ENCODE measurements around the gene STAMBP.

Gene STAMBP

DNA sequence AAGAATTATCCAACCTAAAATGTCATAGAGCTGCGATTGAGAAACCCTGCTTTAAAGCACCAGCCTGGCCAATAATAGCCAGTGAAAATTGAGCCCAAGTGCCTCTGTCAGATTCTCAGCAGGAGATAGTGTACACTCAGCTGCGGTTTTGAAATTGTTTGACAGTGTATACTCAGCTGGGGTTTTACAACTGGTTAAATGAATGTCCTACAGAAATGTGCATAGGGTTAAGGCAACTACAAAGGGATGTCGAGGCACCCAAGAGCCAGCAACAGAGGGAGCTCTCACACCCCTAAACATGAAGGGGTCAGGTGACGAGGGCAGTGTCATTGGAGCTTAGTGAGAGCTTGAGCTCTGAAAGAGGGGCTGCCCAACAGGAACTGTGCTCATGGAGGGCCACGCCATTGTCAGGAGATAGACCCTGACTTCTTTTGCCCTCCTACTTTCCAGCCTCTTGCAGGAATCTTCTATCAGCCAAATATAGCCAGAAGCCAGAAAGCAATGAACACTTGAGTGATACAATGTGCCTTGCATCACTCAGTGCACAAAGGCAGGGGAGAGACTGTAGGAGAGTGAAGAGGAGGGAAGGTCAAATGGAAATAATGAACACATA, 79.2 kb downstream of the STAMBP start:
- DNase-seq (ENCODE audit: low read depth) = no peak
- TF ChIP-seq, protein P1, sequence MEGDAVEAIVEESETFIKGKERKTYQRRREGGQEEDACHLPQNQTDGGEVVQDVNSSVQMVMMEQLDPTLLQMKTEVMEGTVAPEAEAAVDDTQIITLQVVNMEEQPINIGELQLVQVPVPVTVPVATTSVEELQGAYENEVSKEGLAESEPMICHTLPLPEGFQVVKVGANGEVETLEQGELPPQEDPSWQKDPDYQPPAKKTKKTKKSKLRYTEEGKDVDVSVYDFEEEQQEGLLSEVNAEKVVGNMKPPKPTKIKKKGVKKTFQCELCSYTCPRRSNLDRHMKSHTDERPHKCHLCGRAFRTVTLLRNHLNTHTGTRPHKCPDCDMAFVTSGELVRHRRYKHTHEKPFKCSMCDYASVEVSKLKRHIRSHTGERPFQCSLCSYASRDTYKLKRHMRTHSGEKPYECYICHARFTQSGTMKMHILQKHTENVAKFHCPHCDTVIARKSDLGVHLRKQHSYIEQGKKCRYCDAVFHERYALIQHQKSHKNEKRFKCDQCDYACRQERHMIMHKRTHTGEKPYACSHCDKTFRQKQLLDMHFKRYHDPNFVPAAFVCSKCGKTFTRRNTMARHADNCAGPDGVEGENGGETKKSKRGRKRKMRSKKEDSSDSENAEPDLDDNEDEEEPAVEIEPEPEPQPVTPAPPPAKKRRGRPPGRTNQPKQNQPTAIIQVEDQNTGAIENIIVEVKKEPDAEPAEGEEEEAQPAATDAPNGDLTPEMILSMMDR (IDR thresholded peaks at IDR 0.05; ENCODE audit: low read depth, low read length, missing control alignments) = peak; percentile 73
- no peak overlapping the region for H3K4me3 ChIP-seq (ENCODE audit: low read depth, low read length)

DNA sequence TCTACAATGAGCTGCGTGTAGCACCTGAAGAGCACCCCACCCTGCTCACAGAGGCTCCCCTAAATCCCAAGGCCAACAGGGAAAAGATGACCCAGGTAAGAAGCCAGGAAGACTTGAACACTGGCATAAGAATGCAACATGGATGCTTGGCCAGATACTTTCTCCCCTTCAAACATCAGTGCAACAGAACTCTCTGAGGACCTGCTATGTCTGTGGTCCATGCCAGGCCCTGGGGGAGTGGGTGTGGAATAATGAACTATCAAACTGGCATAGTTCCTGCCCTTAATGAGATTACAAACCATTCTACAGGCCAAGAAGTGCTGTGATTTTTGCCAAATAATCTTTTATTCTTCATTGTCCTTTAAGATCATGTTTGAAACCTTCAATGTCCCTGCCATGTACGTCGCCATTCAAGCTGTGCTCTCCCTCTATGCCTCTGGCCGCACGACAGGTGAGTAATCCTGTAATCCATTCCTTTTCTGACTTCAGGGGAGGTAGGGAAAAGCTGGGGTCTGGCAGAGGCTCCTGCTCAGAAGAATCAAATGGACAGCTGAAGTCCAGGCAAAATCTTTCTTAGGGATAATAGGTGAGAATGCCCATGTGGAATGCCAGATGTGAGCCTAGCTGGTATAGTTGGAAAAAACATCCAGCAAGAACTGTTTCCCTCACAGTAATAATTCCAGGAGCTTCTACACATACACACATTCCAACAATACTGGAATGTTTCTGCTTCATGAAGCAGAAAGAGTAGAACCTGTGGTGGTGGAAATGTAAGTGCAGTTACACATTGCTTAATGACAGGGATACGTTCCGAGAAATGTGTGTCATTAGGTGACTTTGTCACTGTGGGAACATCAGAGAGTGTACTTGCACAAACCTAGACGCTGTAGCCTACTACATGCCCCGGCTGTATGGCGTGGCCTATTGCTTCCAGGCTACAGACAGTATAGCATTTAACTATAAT, 80.2 kb downstream of the STAMBP start:
- H3K4me3 ChIP-seq (ENCODE audit: low read depth, low read length) = no peak overlapping the region
- TF ChIP-seq, protein P1 (IDR thresholded peaks at IDR 0.05; ENCODE audit: low read depth, low read length, missing control alignments) = no peak
- DNase-seq (ENCODE audit: low read depth) = no peak

DNA sequence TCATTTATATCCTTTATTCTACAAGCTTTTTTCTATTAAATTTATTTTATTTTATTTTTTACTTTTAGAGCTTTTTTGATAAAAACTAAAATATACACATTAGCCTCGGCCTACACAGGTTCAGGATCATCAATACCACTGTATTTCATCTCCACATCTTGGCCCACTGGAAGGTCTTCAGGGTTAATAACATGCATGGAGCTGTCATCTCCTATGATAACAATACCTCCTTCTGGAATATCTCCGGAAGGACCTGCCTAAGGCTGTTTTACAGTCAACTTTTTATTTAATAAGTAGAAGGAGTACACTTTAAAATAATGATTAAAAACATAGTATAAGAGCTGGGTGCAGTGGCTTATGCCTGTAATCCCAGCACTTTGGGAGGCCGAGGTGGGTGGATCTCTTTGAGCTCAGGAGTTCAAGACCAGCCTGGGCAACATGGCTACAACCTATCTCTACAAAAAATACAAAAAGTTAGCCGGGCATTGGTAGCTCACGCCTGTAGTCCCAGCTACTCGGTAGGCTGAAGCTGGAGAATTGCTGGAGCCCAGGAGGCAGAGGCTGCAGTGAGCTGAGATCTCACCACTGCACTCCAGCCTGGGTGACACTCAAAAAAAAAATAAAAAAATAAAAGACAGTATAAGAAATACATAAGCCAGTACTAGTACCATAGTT, 82.2 kb downstream of the STAMBP start:
- no peak overlapping the region for H3K4me3 ChIP-seq (ENCODE audit: low read depth, low read length)
- DNase-seq (ENCODE audit: low read depth) = no peak
- TF ChIP-seq, protein P1 (IDR thresholded peaks at IDR 0.05; ENCODE audit: low read depth, low read length, missing control alignments) = no peak

DNA sequence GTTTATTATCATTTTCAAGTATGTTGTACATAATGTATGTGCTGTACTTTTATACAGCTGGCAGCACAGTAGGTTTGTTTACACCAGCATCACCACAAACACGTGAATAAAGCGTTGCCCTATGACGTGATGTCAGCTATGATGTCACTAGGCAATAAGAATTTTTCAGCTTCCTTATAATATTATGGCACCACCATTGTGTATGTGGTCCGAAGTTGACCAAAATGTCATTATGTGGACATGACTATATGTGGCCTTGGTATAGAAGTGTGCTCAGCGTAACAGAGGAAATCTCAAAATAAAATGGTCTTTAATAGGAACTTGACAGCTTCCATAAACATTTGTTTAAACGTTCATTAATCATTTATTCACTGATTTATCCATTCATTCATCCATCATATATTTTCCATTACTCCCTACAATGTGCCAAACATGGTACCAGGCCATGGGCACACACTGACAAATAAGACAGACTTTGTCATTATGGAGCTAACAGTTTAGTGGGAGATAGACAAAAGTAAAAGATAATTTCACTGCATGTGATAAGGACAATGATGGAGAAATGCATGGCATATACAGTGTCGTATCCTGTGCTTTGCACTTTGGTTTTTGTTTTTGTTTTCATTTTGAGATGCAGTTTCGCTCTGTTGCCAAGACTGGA, 82.9 kb downstream of the STAMBP start:
- TF ChIP-seq, protein P1 (IDR thresholded peaks at IDR 0.05; ENCODE audit: low read depth, low read length, missing control alignments) = no peak
- no peak overlapping the region for H3K4me3 ChIP-seq (ENCODE audit: low read depth, low read length)
- no peak for DNase-seq (ENCODE audit: low read depth)

DNA sequence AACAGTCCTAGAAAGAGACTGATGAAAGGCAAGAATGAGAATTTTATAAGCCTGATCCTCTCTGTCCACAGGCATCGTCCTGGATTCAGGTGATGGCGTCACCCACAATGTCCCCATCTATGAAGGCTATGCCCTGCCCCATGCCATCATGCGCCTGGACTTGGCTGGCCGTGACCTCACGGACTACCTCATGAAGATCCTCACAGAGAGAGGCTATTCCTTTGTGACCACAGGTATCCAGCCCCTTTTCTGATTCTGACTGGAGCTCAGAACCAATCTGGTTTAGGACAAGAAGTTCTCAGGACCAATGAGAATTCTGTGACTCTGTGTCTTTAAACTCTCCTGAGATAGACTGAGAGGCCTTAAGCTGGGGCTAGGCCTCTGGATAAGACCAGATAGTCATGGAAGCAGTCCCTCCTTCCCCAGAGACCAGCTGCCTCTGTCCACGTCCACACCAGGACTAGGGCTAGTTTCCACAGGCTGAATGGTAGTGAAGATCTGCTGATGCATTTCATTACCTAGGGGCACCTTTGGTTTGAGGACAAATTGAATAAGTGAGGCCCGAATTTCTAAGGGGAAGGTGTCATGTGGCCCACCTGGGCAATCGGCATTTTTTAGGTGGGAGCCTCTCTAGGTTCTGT, 84.8 kb downstream of the STAMBP start:
- TF ChIP-seq, protein P1 (IDR thresholded peaks at IDR 0.05; ENCODE audit: low read depth, low read length, missing control alignments) = no peak
- no peak for DNase-seq (ENCODE audit: low read depth)
- no peak overlapping the region for H3K4me3 ChIP-seq (ENCODE audit: low read depth, low read length)

DNA sequence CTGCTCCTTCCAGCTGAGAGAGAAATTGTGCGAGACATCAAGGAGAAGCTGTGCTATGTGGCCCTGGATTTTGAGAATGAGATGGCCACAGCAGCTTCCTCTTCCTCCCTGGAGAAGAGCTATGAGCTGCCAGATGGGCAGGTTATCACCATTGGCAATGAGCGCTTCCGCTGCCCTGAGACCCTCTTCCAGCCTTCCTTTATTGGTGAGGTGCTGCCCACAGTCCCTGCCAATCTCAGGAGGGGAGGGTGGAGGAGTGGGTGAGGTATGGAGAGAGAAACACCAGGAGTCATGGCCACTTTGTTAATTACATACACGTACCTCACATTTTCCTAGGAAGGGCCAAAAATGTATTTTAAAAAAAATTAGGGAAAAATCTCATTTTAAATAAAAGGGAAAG, 85.9 kb downstream of the STAMBP start:
- TF ChIP-seq, protein P1 (IDR thresholded peaks at IDR 0.05; ENCODE audit: low read depth, low read length, missing control alignments) = no peak
- no peak overlapping the region for H3K4me3 ChIP-seq (ENCODE audit: low read depth, low read length)
- DNase-seq (ENCODE audit: low read depth) = no peak
